ENCODE data around the gene SCLY. TPM values are rescaled to one million over a fixed set of nuclear protein-coding genes. Genes with fewer than 3 reads are reported as not detected.

SCLY gene
- total and polyA plus RNA-seq, 2 experiments from 2014 or later, result 16.6 to 25.2 TPM

- no peaks in the 10 kb centered on the region for H3K36me3 ChIP-seq
- TF ChIP-seq CTCF (IDR thresholded peaks at IDR 0.05; ENCODE audit: low read depth, low read length), result peak; percentile 64
- H3K4me3 ChIP-seq, result peak overlapping the region; percentile 7
- peaks cover 29% of the 10 kb centered on the region for H3K4me1 ChIP-seq (ENCODE audit: low read depth)
- peak overlapping the region; percentile 90 for H3K27ac ChIP-seq
- no peaks in the 10 kb centered on the region for H3K9me3 ChIP-seq (ENCODE audit: low read depth)
- no peaks in the 10 kb centered on the region for H3K27me3 ChIP-seq
- DNase-seq (ENCODE audit: low read depth in 1 of 2, low spot score in 1 of 2), result peak in 1 of 2 donors; percentile 61
Observed at GRCh38 chr2:238139196-238140039, 78.6 kb downstream of the SCLY start.

DNA sequence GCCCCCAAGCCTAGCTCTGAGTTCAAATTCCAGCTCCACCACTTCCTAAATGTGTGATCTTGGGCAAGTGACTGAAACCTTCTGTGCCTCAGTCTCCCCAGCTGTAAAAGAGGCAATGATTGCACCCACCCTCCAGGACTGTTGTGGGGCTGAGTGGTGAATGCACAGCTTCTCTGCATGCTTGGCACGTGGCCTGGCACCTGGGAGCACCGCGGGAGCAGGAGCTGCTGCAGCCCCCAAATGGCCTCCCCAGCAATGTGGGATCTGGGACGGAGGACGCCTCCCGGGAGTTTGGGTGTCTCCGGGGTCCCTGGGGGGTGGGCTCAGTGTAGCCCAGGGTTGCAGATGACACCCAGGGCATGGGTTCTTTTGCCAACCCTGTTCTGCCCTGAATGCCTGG lies 79.2 kb downstream of the SCLY start:
- Histone ChIP-seq H3K9me3 (ENCODE audit: low read depth) (no peaks in the 10 kb centered on the region), H3K4me3 (no peak overlapping the region), H3K4me1 (ENCODE audit: low read depth) (peaks cover 29% of the 10 kb centered on the region), H3K36me3 (no peaks in the 10 kb centered on the region), H3K27me3 (no peaks in the 10 kb centered on the region), H3K27ac (no peak overlapping the region)
- TF ChIP-seq CTCF (IDR thresholded peaks at IDR 0.05; ENCODE audit: low read depth, low read length), result no peak
- DNase-seq (ENCODE audit: low read depth in 1 of 2, low spot score in 1 of 2), result no peak

DNA sequence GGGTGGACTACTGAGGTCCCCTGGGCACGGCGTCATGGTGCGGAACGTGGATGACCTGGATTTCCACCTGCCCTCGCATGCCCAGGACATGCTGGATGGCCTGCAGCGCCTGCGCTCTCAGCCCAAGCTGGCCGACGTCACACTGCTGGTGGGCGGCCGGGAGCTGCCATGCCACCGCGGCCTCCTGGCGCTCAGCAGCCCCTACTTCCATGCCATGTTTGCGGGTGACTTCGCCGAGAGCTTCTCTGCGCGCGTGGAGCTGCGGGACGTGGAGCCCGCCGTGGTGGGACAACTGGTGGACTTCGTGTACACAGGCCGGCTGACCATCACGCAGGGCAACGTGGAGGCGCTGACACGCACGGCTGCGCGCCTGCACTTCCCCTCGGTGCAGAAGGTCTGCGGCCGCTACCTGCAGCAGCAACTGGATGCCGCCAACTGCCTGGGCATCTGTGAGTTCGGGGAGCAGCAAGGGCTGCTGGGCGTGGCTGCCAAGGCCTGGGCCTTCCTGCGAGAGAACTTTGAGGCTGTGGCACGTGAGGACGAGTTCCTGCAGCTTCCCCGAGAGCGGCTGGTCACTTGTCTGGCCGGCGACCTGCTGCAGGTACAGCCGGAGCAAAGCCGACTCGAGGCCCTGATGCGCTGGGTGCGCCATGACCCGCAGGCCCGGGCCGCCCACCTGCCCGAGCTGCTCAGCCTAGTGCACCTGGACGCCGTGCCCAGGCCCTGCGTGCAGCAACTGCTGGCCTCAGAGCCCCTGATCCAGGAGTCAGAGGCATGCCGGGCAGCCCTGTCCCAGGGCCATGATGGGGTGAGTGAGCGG lies 80.1 kb downstream of the SCLY start:
- Histone ChIP-seq H3K4me3 (no peak overlapping the region), H3K9me3 (ENCODE audit: low read depth) (no peaks in the 10 kb centered on the region), H3K36me3 (no peaks in the 10 kb centered on the region), H3K27me3 (no peaks in the 10 kb centered on the region), H3K4me1 (ENCODE audit: low read depth) (peaks cover 29% of the 10 kb centered on the region), H3K27ac (no peak overlapping the region)
- no peak for TF ChIP-seq CTCF (IDR thresholded peaks at IDR 0.05; ENCODE audit: low read depth, low read length)
- no peak for DNase-seq (ENCODE audit: low read depth in 1 of 2, low spot score in 1 of 2)

- H3K4me1 ChIP-seq (ENCODE audit: low read depth), result peaks cover 25% of the 10 kb centered on the region
Observed at GRCh38 chr2:238141541-238142318, 80.9 kb downstream of the SCLY start.

More at GRCh38 chr2:238141541-238142318, 80.9 kb downstream of the SCLY start:
- Histone ChIP-seq H3K27me3 (no peaks in the 10 kb centered on the region), H3K4me3 (no peak overlapping the region), H3K27ac (no peak overlapping the region), H3K9me3 (ENCODE audit: low read depth) (no peaks in the 10 kb centered on the region), H3K36me3 (no peaks in the 10 kb centered on the region)
- no peak for DNase-seq (ENCODE audit: low read depth in 1 of 2, low spot score in 1 of 2)
- TF ChIP-seq CTCF (IDR thresholded peaks at IDR 0.05; ENCODE audit: low read depth, low read length), result no peak
